K562 (cell line): ENCODE data around the gene CTCFL. TPM values are rescaled to one million over a fixed set of nuclear protein-coding genes. Genes with fewer than 3 reads are reported as not detected.

Source experiments
- ATAC-seq: fragments of 200-7000 bp; cut with Tn5 transposase; 3 replicates; pipeline ENCODE4 v1.9.1; 2020; ENCODE audit warnings: moderate library complexity
- BruUV-seq: library from RNA; stranded (reverse); fragments of 400-500 nt; replicated peaks from 2 replicates; lab custom pipeline; 2021; lab: Mats Ljungman, UMichigan
- CTCF ChIA-PET: fragments of 300-600 bp; formaldehyde crosslinking; extraction: SDS; loops from one replicate; lab custom pipeline; 2021; ENCODE audit warnings: low intra/inter-chr PET ratio; lab: Yijun Ruan, JAX
- POLR2A ChIA-PET: fragments of 300-600, 350-650 bp; sonication (Branson Sonifier 250); formaldehyde crosslinking; extraction: SDS; loops from one replicate; lab custom pipeline; 2021; ENCODE audit warnings: antibody characterized with exemption, inconsistent platforms; lab: Yijun Ruan, JAX
- DNase-seq, 4 experiments: peaks; one replicate each; pipeline versions ENCODE4 v3.0.0 to v3.0.0-alpha.2; 2011 to 2018; ENCODE audit warnings: low spot score in 3 of 4, mixed read lengths in 3 of 4; ENCODE audit errors: extremely low read depth in 1 of 4
- FAIRE-seq: peaks from 2 replicates; lab custom pipeline; 2011; peaks lifted over from hg19 to GRCh38; lab: Jason Lieb, UNC
- H2AFZ ChIP-seq: 2 replicates; pipeline ENCODE4 v1.6.0; 2011; ENCODE audit warnings: low read depth, low read length, control low read depth, inconsistent platforms
- H3K27ac ChIP-seq: fragments of 200-600 bp; 3 replicates; pipeline ENCODE4 v1.8.0; 2011; ENCODE audit warnings: low read depth, mild to moderate bottlenecking, control low read depth, inconsistent platforms, low read length, moderate library complexity, mixed read lengths; ENCODE audit errors: extremely low read depth
- H3K27me3 ChIP-seq, 2 experiments: fragments of 300-600 bp in 1 of 2; 2 replicates in 1 of 2; 3 replicates in 1 of 2; pipeline versions ENCODE4 v1.6.0 to v1.8.0; 2011; ENCODE audit warnings: inconsistent platforms in 2 of 2, low read length in 2 of 2, mild to moderate bottlenecking in 1 of 2, mixed read lengths in 1 of 2, moderate library complexity in 1 of 2; ENCODE audit not compliant: control insufficient read depth in 2 of 2, insufficient read depth in 2 of 2
- H3K36me3 ChIP-seq: fragments of 300-600 bp; 3 replicates; pipeline ENCODE4 v1.8.0; 2011; ENCODE audit warnings: mild to moderate bottlenecking, low read length, inconsistent platforms; ENCODE audit not compliant: control insufficient read depth, insufficient read depth
- H3K4me1 ChIP-seq, 2 experiments: fragments of 200-600 bp in 1 of 2; replicated peaks in 1 of 2; 2 replicates in 1 of 2; 3 replicates in 1 of 2; pipeline versions ENCODE4 v1.5.1 to v1.8.0; 2011; ENCODE audit warnings: inconsistent platforms in 2 of 2, low read length in 2 of 2, mild to moderate bottlenecking in 1 of 2, mixed read lengths in 1 of 2, moderate library complexity in 1 of 2; ENCODE audit not compliant: control insufficient read depth in 2 of 2, insufficient read depth in 2 of 2
- H3K4me2 ChIP-seq: 2 replicates; pipeline ENCODE4 v1.6.1; 2011; ENCODE audit warnings: low read length, control low read depth, inconsistent platforms, mixed read lengths; ENCODE audit not compliant: insufficient read depth
- H3K4me3 ChIP-seq: fragments of 200-600 bp; sonication (generic), shearing (Covaris generic); 2 replicates; pipeline ENCODE4 v1.5.1; 2016; ENCODE audit warnings: control low read depth, inconsistent platforms
- H3K79me2 ChIP-seq: fragments of 200-600 bp; 3 replicates; pipeline ENCODE4 v1.8.0; 2011; ENCODE audit warnings: low read length, inconsistent platforms; ENCODE audit not compliant: control insufficient read depth, insufficient read depth
- H3K9ac ChIP-seq, 2 experiments: 2 replicates each; pipeline versions ENCODE4 v1.6.0 to v1.6.1; 2011; ENCODE audit warnings: low read depth in 2 of 2, low read length in 2 of 2, control low read depth in 1 of 2, inconsistent platforms in 1 of 2, mild to moderate bottlenecking in 1 of 2, mixed read lengths in 1 of 2; ENCODE audit not compliant: insufficient read depth in 1 of 2
- H3K9me1 ChIP-seq: one replicate; pipeline ENCODE4 v1.6.0; 2011; ENCODE audit warnings: inconsistent platforms, mild to moderate bottlenecking, low read length, moderate library complexity; ENCODE audit not compliant: control insufficient read depth, insufficient read depth
- H3K9me3 ChIP-seq: replicated peaks from 2 replicates; pipeline ENCODE4 v1.5.1; 2011; ENCODE audit warnings: low read depth, low read length, inconsistent platforms; ENCODE audit not compliant: control insufficient read depth, insufficient read depth
- H4K20me1 ChIP-seq: replicated peaks from 2 replicates; pipeline ENCODE4 v1.6.1; 2011; ENCODE audit warnings: low read length, inconsistent platforms, mixed read lengths; ENCODE audit not compliant: control insufficient read depth, insufficient read depth
- ASH1L ChIP-seq: fragments of 450-650 bp; IDR thresholded peaks from 2 replicates; pipeline ENCODE4 v1.6.1; 2018; ENCODE audit warnings: borderline replicate concordance, mild to moderate bottlenecking, low read depth; ENCODE audit not compliant: partially characterized antibody
- FOXA3 ChIP-seq, 2 experiments: fragments of 450-650 bp in 1 of 2; sonication (generic) in 1 of 2; formaldehyde crosslinking; IDR thresholded peaks in 1 of 2; conservative IDR thresholded peaks in 1 of 2; 2 replicates each; pipeline versions ENCODE4 v1.4.0 to v1.8.0; 2020 to 2022; ENCODE audit warnings: mild to moderate bottlenecking in 2 of 2, missing genetic modification reagents in 1 of 2
- GTF2F1 ChIP-seq: IDR thresholded peaks from 2 replicates; pipeline ENCODE4 v1.6.1; 2011; ENCODE audit warnings: low read depth, low read length, improper control_type of control experiment
- HDAC8 ChIP-seq: fragments of 450-650 bp; IDR thresholded peaks from 2 replicates; pipeline ENCODE4 v1.6.1; 2016; ENCODE audit warnings: mild to moderate bottlenecking, missing genetic modification characterization, moderate library complexity, missing compliant biosample characterization
- IRF2 ChIP-seq: sonication (generic); formaldehyde crosslinking; IDR thresholded peaks from 2 replicates; pipeline ENCODE4 v1.8.1; 2022; ENCODE audit warnings: mild to moderate bottlenecking, missing genetic modification reagents
- PCBP1 ChIP-seq: fragments of 200-400 bp; formaldehyde crosslinking; IDR thresholded peaks from 2 replicates; pipeline ENCODE4 v1.6.1; 2018; ENCODE audit warnings: mild to moderate bottlenecking, low read depth, low read length; ENCODE audit not compliant: poor library complexity, severe bottlenecking
- PHF20 ChIP-seq: fragments of 450-650 bp; IDR thresholded peaks from 2 replicates; pipeline ENCODE4 v1.6.1; 2018; ENCODE audit not compliant: partially characterized antibody
- PURB ChIP-seq: sonication (generic); formaldehyde crosslinking; IDR thresholded peaks from 2 replicates; pipeline ENCODE4 v1.9.0; 2021; ENCODE audit warnings: low read depth, mild to moderate bottlenecking, missing genetic modification reagents
- TEAD1 ChIP-seq, 2 experiments: fragments of 450-650 bp in 1 of 2; sonication (generic) in 1 of 2; formaldehyde crosslinking; IDR thresholded peaks; 2 replicates each; pipeline versions ENCODE4 v1.4.0 to v1.8.0; 2020 to 2022; ENCODE audit warnings: mild to moderate bottlenecking in 2 of 2, missing genetic modification reagents in 1 of 2
- TRIM28 ChIP-seq: fragments of 450-650 bp; IDR thresholded peaks from 2 replicates; pipeline ENCODE4 v1.6.1; 2017
- ZNF133 ChIP-seq: fragments of 250-450 bp; sonication (Bioruptor Pico); IDR thresholded peaks from 2 replicates; pipeline ENCODE4 v1.4.0; 2020; ENCODE audit warnings: mild to moderate bottlenecking
- ZNF655 ChIP-seq: fragments of 250-450 bp; sonication (Bioruptor Pico); IDR thresholded peaks from 2 replicates; pipeline ENCODE4 v1.5.0; 2021
- ZNF766 ChIP-seq: fragments of 200-800 bp; sonication (Bioruptor generic); conservative IDR thresholded peaks from 2 replicates; pipeline ENCODE4 v1.6.1; 2016; ENCODE audit warnings: missing genetic modification characterization, missing compliant biosample characterization
- WGBS: fragments of 100-300 bp; shearing (Covaris generic); methylation state at CpG from one replicate; pipeline ENCODE4 v1.1.6; 2016; ENCODE audit warnings: low coverage, mixed read lengths; ENCODE audit not compliant: insufficient coverage; ENCODE audit errors: missing lambda C conversion rate; 5-methylcytosine and 5-hydroxymethylcytosine counted together
- in situ Hi-C: fragments of 300-500 bp; cut with MboI; formaldehyde crosslinking; loops from 4 replicates; pipeline ENCODE4 v1.15.0; 2018; ENCODE audit warnings: inconsistent platforms, mixed read lengths
- intact Hi-C: fragments of 100-400 bp; cut with micrococcal nuclease; formaldehyde crosslinking; loops from 2 replicates; pipeline ENCODE4 v1.14.2; 2022
- polyA plus RNA-seq, 8 experiments: library from polyadenylated mRNA; depleted of rRNA in 4 of 8; stranded (reverse) in 5 of 8; unstranded in 3 of 8; fragments of >200 nt; fragmentation: Nextera tagmentation in 2 of 8; fragmentation: Illumina TruSeq in 1 of 8; extraction: Ambion mirVana in 2 of 8; extraction: Trizol in 1 of 8; gene quantifications; 2 replicates each; pipeline versions ENCODE4 v1.2.1 to v1.2.3, GENCODE V29; 2011 to 2014; ENCODE audit warnings: inconsistent platforms in 1 of 8, missing spikeins in 1 of 8
- total RNA-seq, 7 experiments: library from RNA; depleted of rRNA in 6 of 7; stranded (reverse); fragments of >200 nt in 6 of 7; fragmentation: Illumina TruSeq in 2 of 7; extraction: Trizol in 2 of 7; gene quantifications; 2 replicates each; pipeline versions ENCODE4 v1.2.1 to v1.2.3, GENCODE V29; 2011 to 2021; ENCODE audit warnings: low replicate concordance in 1 of 7
- TF ChIP-seq, protein P1 (sequence below): fragments of 450-650 bp; formaldehyde crosslinking; IDR thresholded peaks from 2 replicates; pipeline ENCODE4 v1.4.0; 2020; ENCODE audit warnings: mild to moderate bottlenecking, moderate library complexity

CTCFL gene
- total and polyA plus RNA-seq, 9 of the 15 experiments (the other 6 are each of a cell fraction or from before 2014, with no cell fraction given), result 42.4 to 188 (median 111) TPM

GRCh38 chr20:57500962-57501361 is 24.0 kb downstream of the CTCFL start:
- intact Hi-C loops, result no loop called here
- peaks cover 5% of the 10 kb centered on the region for H3K9me3 ChIP-seq
- H3K27ac ChIP-seq, result no peak overlapping the region
- WGBS, result 94% methylated on average over 17 of the region's 17 CpGs
- no peak overlapping the region for H3K4me2 ChIP-seq
- H3K4me1 ChIP-seq, result peaks cover 0 to 3% of the 10 kb centered on the region in 2 experiments; a peak in 2 of 5 replicates
- no peak overlapping the region for H2AFZ ChIP-seq
- no peak overlapping the region for H3K9ac ChIP-seq
- CTCF ChIA-PET, result no interaction called here
- POLR2A ChIA-PET, result interaction anchor here (0.6 to 0.7 kb wide), 2 partner anchors 99 to 112 kb away, joined by 3 read pairs; no protein-coding TSS in a partner anchor
- no peaks in the 10 kb centered on the region for H4K20me1 ChIP-seq
- DNase-seq, result no peak
- no peaks in the 10 kb centered on the region for H3K27me3 ChIP-seq
- in situ Hi-C loops, result no loop called here
- H3K36me3 ChIP-seq, result peaks cover 89% of the 10 kb centered on the region
- ATAC-seq, result no peak
- H3K9me1 ChIP-seq, result no peaks in the 10 kb centered on the region
- BruUV-seq, result no TSS peak
- no peak for FAIRE-seq
- no peak overlapping the region for H3K4me3 ChIP-seq
- no peaks in the 10 kb centered on the region for H3K79me2 ChIP-seq
- TF ChIP-seq PURB (CRISPR knock-in tag), result no peak

- H3K4me3 ChIP-seq, result no peak overlapping the region
- ChIA-PET POLR2A (interaction anchor here (0.6 kb wide), 1 partner anchor 702 kb away, joined by 3 read pairs; no protein-coding TSS in a partner anchor), CTCF (no interaction called here)
- no TSS peak for BruUV-seq
- H3K27me3 ChIP-seq, result no peaks in the 10 kb centered on the region
- H3K4me2 ChIP-seq, result no peak overlapping the region
- H3K36me3 ChIP-seq, result peaks cover 85% of the 10 kb centered on the region
- intact Hi-C loops, result no loop called here
- ATAC-seq (no peak), FAIRE-seq (no peak), DNase-seq (no peak)
- 94% methylated on average over 7 of the region's 7 CpGs for WGBS
- H2AFZ ChIP-seq, result no peak overlapping the region
- H3K4me1 ChIP-seq, result peaks cover 0 to 3% of the 10 kb centered on the region in 2 experiments; a peak in 2 of 5 replicates
- no peaks in the 10 kb centered on the region for H3K79me2 ChIP-seq
- in situ Hi-C loops, result no loop called here
- H3K27ac ChIP-seq, result no peak overlapping the region
- no peaks in the 10 kb centered on the region for H3K9me1 ChIP-seq
- H4K20me1 ChIP-seq, result no peaks in the 10 kb centered on the region
- H3K9ac ChIP-seq, result no peak overlapping the region
- H3K9me3 ChIP-seq, result peaks cover 5% of the 10 kb centered on the region
- TF ChIP-seq FOXA3 (CRISPR knock-in tag; conservative IDR thresholded peaks at IDR 0.05 in 1 of 2, IDR thresholded peaks at IDR 0.05 in 1 of 2), result no peak
- no peak for TF ChIP-seq ASH1L
- TF ChIP-seq, protein P1, sequence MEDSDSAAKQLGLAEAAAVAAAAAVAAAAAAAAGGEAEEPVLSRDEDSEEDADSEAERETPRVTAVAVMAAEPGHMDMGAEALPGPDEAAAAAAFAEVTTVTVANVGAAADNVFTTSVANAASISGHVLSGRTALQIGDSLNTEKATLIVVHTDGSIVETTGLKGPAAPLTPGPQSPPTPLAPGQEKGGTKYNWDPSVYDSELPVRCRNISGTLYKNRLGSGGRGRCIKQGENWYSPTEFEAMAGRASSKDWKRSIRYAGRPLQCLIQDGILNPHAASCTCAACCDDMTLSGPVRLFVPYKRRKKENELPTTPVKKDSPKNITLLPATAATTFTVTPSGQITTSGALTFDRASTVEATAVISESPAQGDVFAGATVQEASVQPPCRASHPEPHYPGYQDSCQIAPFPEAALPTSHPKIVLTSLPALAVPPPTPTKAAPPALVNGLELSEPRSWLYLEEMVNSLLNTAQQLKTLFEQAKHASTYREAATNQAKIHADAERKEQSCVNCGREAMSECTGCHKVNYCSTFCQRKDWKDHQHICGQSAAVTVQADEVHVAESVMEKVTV (CRISPR knock-in tag), result no peak
- TF ChIP-seq ZNF655 (CRISPR knock-in tag), result no peak
- no peak for TF ChIP-seq IRF2 (CRISPR knock-in tag)
- no peak for TF ChIP-seq TRIM28
- TF ChIP-seq HDAC8 (tag), result no peak
- TF ChIP-seq ZNF766 (CRISPR knock-in tag), result no peak
- no peak for TF ChIP-seq ZNF133 (CRISPR knock-in tag)
- no peak for TF ChIP-seq PCBP1
- TF ChIP-seq TEAD1 (CRISPR knock-in tag; IDR thresholded peaks at IDR 0.05), result no peak
- TF ChIP-seq PHF20, result no peak
- no peak for TF ChIP-seq GTF2F1
These were observed 24.7 kb downstream of the CTCFL start for GRCh38 chr20:57500235-57500634.
